Measurements from ENCODE around the gene HCCS.

- TF ChIP-seq CTCF (IDR thresholded peaks at IDR 0.05 in 4 of 5, conservative IDR thresholded peaks at IDR 0.05 in 1 of 5) (no peak), POLR2A (IDR thresholded peaks at IDR 0.05) (no peak)
Observed at GRCh38 chrX:11171956-11172355, 60.8 kb downstream of the HCCS start.
